Osteocyte (in vitro differentiated cells): ENCODE data around the gene DDR2. TPM values are rescaled to one million over a fixed set of nuclear protein-coding genes. Genes with fewer than 3 reads are reported as not detected.
A peak's percentile ranks its signal among the peaks of the same experiment; 100 is the strongest.

ENCODE experiments used
- DNase-seq: peaks from one replicate; pipeline ENCODE4 v3.0.0; 2021; ENCODE audit warnings: mixed read lengths; ENCODE audit not compliant: unreplicated experiment; ENCODE audit errors: extremely low spot score
- H3K27ac Mint-ChIP-seq: one replicate; pipeline ENCODE4 v1.8.0; 2021; ENCODE audit warnings: mild to moderate bottlenecking, mixed read lengths; ENCODE audit not compliant: unreplicated experiment
- H3K27me3 Mint-ChIP-seq: one replicate; pipeline ENCODE4 v1.8.0; 2021; ENCODE audit warnings: mixed read lengths; ENCODE audit not compliant: unreplicated experiment
- H3K36me3 Mint-ChIP-seq: one replicate; pipeline ENCODE4 v1.8.0; 2021; ENCODE audit warnings: mixed read lengths; ENCODE audit not compliant: unreplicated experiment
- H3K4me1 Mint-ChIP-seq: one replicate; pipeline ENCODE4 v1.8.0; 2021; ENCODE audit warnings: mixed read lengths; ENCODE audit not compliant: unreplicated experiment
- H3K4me3 Mint-ChIP-seq: one replicate; pipeline ENCODE4 v1.8.0; 2021; ENCODE audit warnings: mild to moderate bottlenecking, moderate library complexity, mixed read lengths; ENCODE audit not compliant: unreplicated experiment
- H3K9me3 Mint-ChIP-seq: one replicate; pipeline ENCODE4 v1.8.0; 2021; ENCODE audit warnings: mixed read lengths; ENCODE audit not compliant: unreplicated experiment
- CTCF ChIP-seq: fragments of 200-600 bp; sonication (generic); IDR thresholded peaks from 2 replicates; pipeline ENCODE4 v1.5.0; 2021; ENCODE audit warnings: antibody characterized with exemption, mild to moderate bottlenecking, moderate library complexity
- total RNA-seq: library from RNA; stranded (reverse); gene quantifications from 2 replicates; pipeline ENCODE4 v1.2.1, GENCODE V29; 2021

Gene DDR2
- total RNA-seq, 1 donor from 2014 or later, result 173 TPM

GRCh38 chr1:162635418-162635817, 3.2 kb downstream of the DDR2 start:
- no peak for DNase-seq
- Mint-ChIP-seq H3K27me3 (no peaks in the 10 kb centered on the region), H3K4me3 (peak overlapping the region; percentile 92), H3K27ac (peak overlapping the region; percentile 18), H3K36me3 (peaks cover 5% of the 10 kb centered on the region), H3K9me3 (no peaks in the 10 kb centered on the region), H3K4me1 (peaks cover 51% of the 10 kb centered on the region)
- TF ChIP-seq CTCF, result no peak

- peaks cover 13% of the 10 kb centered on the region for H3K36me3 Mint-ChIP-seq
- H3K9me3 Mint-ChIP-seq, result no peaks in the 10 kb centered on the region
- H3K4me3 Mint-ChIP-seq, result no peak overlapping the region
- no peaks in the 10 kb centered on the region for H3K27me3 Mint-ChIP-seq
- DNase-seq, result no peak
- no peak for TF ChIP-seq CTCF
- no peak overlapping the region for H3K27ac Mint-ChIP-seq
- H3K4me1 Mint-ChIP-seq, result peaks cover 36% of the 10 kb centered on the region
Observed at GRCh38 chr1:162639718-162640117, 7.5 kb downstream of the DDR2 start.

GRCh38 chr1:162641114-162641513, 8.8 kb downstream of the DDR2 start:
- DNase-seq, result no peak
- no peak for TF ChIP-seq CTCF
- Mint-ChIP-seq H3K36me3 (peaks cover 13% of the 10 kb centered on the region), H3K4me3 (no peak overlapping the region), H3K27ac (no peak overlapping the region), H3K27me3 (no peaks in the 10 kb centered on the region), H3K4me1 (peaks cover 28% of the 10 kb centered on the region), H3K9me3 (no peaks in the 10 kb centered on the region)

GRCh38 chr1:162644986-162645314, 12.7 kb downstream of the DDR2 start:
- H3K27ac Mint-ChIP-seq, result no peak overlapping the region

GRCh38 chr1:162645666-162646065, 13.4 kb downstream of the DDR2 start:
- Mint-ChIP-seq H3K36me3 (peaks cover 15% of the 10 kb centered on the region), H3K9me3 (no peaks in the 10 kb centered on the region), H3K4me3 (no peak overlapping the region), H3K27me3 (no peaks in the 10 kb centered on the region), H3K4me1 (peaks cover 33% of the 10 kb centered on the region), H3K27ac (no peak overlapping the region)
- DNase-seq, result no peak
- no peak for TF ChIP-seq CTCF

More at GRCh38 chr1:162644986-162645314, 12.7 kb downstream of the DDR2 start:
- Mint-ChIP-seq H3K27me3 (no peaks in the 10 kb centered on the region), H3K36me3 (peaks cover 14% of the 10 kb centered on the region), H3K4me1 (peaks cover 32% of the 10 kb centered on the region), H3K4me3 (no peak overlapping the region), H3K9me3 (no peaks in the 10 kb centered on the region)
- no peak for DNase-seq
- no peak for TF ChIP-seq CTCF
